GM10266 (cell line): ENCODE results near the gene SAMM50.
"Not testable (repeated sequence)": the region's sequence is repeated elsewhere in the genome, so short reads cannot be mapped to it uniquely, and the experiment has no call there.

ENCODE experiments used
- DNase-seq: peaks from one replicate; pipeline ENCODE4 v3.0.0; 2012; ENCODE audit errors: extremely low spot score
- TF ChIP-seq, protein P1 (sequence below): IDR thresholded peaks from 2 replicates; pipeline ENCODE4 v1.5.1; 2012; ENCODE audit warnings: mild to moderate bottlenecking, low read depth; ENCODE audit not compliant: control insufficient read depth, insufficient read depth; ENCODE audit errors: missing control alignments

Gene SAMM50

DNA sequence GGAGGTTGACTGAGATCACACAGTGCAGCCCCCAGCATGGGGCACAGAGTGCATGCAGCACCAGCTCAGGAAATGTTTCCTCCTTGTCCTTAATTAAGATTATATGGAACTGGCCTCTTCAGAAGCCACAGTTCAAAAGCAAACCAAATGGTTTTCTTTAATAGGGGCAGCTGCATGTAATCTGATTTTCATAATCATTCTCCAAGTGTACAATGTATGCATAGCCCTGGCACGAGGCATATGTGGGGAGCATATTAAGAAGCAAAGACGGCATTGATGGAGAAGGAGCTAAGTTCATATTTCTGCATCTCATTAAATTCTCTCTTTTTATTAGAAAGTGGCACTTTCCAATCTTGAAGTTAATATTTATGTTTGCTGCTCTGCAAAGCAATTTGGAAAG is 59.0 kb downstream of the SAMM50 start:
- no peak for DNase-seq
- TF ChIP-seq, protein P1, sequence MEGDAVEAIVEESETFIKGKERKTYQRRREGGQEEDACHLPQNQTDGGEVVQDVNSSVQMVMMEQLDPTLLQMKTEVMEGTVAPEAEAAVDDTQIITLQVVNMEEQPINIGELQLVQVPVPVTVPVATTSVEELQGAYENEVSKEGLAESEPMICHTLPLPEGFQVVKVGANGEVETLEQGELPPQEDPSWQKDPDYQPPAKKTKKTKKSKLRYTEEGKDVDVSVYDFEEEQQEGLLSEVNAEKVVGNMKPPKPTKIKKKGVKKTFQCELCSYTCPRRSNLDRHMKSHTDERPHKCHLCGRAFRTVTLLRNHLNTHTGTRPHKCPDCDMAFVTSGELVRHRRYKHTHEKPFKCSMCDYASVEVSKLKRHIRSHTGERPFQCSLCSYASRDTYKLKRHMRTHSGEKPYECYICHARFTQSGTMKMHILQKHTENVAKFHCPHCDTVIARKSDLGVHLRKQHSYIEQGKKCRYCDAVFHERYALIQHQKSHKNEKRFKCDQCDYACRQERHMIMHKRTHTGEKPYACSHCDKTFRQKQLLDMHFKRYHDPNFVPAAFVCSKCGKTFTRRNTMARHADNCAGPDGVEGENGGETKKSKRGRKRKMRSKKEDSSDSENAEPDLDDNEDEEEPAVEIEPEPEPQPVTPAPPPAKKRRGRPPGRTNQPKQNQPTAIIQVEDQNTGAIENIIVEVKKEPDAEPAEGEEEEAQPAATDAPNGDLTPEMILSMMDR: no peak

DNA sequence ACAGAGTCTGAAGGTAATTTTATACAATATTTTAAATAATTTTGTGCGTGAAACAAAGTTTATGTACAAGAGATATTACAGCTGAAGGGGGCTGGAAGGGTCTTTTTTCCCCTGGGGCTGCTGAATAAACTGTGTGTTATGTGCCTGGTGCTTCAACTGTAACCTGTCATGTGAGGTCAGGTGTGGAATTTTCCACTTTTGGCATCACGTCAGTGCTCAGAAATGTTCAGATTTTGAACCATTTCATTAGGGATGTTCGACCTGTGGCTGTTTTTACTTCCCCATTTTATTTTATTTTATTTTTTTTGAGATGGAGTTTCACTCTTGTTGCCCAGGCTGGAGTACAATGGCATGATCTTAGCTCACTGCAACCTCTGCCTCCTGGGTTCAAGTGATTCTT is 61.3 kb downstream of the SAMM50 start:
- not testable (repeated sequence) for DNase-seq

DNA sequence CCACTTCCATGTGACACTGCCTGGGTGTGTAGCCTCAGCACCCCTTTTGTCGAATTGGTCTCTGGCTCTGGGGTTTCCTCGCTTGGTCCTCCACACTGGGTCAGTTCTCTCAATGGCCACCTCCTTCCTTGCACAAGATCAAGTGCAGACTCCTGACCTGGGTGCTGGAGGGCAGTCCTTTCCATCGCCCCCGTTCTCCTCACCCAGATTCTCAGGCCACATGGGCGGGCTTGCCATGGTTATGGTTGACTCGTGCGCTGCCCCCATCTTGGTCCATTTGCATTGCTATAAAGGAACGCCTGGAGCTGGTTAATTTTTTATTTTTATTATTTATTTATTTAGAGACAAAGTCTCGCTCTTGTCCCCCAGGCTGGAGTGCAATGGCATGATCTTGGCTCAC is 63.4 kb downstream of the SAMM50 start:
- TF ChIP-seq, protein P1: no peak
- no peak for DNase-seq

DNA sequence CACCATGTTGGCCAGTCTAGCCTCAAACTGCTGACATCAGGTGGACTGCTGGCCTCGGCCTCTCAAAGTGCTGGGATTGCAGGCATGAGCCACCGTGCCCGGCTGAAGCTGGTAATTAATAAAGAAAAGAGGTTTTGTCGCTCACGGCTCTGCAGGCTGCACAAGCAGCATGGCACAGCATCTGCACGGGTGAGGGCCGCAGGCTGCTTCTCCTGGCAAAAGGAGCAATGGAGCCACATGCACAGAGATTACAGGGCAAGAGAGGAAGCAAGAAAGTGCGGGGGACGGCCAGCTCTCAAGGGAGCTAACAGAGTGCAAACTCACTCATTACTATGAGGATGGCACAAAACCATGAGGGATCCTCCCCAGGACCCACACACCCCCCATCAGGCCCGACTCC is 64.2 kb downstream of the SAMM50 start:
- TF ChIP-seq, protein P1: no peak
- DNase-seq: no peak

DNA sequence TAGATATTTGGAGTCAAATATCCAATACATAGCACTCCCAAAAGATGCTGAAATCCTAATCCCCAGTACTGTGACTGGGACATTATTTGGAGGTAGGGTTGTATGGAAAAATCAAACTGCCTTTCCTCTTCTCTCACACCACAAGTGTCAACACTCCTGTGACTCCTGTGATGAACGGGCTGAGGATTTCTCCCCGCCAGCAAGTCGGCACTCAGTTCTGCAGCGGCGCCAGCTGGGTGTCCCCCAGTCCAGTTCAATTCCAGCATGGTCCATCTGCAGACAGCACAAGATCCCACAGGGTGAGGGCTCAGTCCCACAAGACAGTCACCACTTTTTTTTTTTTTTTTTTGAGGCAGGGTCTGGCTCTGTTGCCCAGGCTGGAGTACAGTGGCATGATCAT is 64.6 kb downstream of the SAMM50 start:
- TF ChIP-seq, protein P1: no peak
- DNase-seq: no peak

DNA sequence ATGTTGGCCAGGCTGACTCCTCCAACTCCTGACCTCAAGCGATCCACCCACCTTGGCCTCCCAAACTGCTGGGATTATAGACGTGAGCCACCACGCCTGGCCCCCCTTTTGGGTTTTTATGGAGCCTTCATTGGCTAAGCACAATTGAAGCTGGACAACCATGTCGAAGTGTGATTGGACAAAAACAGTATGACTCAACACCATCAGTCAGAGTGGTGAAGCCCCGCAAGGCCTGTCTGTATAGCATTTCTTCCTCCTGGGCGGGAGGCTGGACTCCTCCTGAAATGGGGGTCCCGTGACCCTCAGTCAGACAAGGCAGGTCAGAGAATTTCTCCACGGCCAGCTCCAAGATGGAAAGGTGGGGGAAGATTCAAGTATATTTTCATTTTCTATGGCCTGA is 65.7 kb downstream of the SAMM50 start:
- DNase-seq: no peak
- TF ChIP-seq, protein P1: no peak

DNA sequence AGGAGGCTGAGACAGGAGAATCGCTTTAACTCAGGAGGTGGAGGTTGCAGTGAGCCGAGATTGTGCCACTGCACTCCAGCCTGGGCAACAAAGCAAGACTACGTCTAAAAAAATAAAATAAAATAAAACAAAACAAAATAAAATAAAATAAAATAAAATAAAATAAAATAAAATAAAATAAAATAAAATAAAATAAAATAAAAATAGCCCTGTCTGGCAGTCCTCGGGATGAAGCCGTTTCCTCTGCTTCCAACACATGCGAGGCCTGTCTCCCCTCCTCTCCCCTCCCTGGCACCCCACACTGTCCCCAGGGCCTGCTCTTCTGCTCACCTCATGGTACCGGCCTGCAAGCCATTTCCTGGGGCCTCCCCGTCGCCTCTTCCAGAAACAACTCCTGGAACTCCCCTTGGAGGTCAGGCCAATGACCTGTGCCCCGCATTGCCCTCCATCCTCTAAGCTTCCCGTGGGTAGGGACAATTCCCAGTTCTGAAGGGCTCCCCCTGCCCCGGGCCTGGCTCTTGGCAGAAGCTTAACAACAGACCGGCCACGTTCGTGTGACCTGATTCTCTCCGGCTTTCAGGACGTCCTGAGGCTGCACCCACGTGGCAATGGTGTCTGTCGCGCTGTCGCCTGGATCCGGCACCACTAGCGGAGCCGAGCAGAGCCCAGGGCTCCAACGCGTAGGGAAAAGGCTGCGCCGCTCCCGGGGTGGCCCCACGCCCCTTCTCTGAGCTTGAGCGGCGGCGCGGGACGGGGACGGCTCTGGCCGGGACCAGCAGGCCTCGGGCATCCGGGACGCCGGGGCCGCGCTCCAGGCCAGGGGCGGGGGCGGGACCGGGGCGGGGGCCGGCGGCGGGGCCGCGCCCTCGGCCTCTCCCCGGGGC is 68.4 kb downstream of the SAMM50 start:
- peak; percentile 83 for DNase-seq
- TF ChIP-seq, protein P1: no peak

DNA sequence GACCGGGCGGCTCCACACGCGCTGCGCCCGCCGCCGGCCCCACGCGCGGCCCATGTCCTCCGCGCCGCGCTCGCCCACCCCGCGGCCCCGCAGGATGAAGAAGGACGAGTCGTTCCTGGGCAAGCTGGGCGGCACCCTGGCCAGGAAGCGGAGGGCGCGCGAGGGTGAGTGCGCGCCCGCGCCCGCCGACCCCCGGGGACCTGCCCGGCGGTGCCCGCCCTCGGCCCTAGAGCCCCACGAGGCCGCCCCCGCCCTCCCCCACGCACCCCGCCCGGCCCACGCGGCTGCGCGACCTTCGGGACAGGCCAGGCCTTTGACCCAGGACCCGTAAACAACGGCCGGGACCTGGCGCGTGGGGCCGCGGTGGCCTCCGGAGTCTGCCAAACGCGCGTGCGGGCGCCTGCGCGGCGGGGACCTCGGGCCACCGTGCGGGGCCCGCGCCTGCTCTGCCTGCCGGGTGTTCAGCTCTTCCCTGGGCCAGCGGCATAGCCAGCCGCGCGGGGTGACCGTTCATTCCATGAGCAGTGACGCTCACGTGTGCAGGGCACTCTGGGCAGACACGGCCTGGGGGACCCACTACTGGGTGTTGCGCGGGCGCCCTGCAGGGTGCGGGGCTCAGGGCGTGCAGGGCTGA is 69.2 kb downstream of the SAMM50 start, which contains the start of gene PARVB:
TSS of gene PARVB (plus strand) at position 15 of the 634 bp plus-strand sequence. CDS start at position 53, 38 bp downstream.
- DNase-seq: peak; percentile 55
- TF ChIP-seq, protein P1: no peak
